NCI-H1105 treated with DMSO at 0.1 percent for 48 hours (cell line): ENCODE data around the gene ALAD.
"Not testable (repeated sequence)": the region's sequence is repeated elsewhere in the genome, so short reads cannot be mapped to it uniquely, and the experiment has no call there.

Source experiments
- DNase-seq: peaks from one replicate; lab custom pipeline; 2025; lab: John Stamatoyannopoulos, UW

The ALAD gene

DNA sequence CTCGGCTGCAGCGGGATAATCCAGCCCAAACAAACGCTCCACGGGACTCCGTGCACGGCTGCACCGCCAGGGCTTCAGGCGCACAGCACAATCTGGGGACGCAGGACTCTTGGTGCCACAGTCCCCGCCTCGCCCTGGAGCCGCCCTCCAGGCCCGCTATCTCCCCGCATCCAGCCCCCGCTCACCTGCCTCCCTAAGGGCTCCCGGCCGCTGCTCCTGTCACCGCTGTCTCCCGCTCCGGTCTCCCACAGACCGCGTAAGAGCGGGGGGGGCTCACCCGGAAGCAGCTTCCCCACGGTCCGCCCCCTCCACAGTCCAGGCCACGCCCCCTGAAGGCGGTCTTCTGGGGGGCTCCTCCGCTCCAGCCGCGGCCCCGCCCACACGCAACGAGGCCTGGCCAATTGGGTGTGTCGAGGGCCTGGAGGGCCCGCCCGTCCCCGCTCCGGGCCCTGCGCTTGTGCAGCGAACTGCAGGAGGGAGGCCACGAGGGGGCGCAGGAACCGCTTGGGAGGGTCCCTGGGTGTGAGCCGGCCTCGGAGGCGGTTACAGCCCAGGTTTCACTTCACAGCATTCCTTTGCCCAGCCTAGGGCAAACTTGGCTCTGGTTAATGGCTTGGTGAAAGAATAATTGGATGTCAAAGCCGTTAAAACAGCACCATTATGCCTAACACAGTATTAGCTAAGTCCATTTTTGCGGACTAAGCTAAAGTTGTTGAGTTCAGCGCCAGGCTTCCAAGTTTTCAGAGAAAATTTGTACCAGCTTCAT, at the start of gene ALAD:
ALAD (minus strand) TSS at position 258 of the 766 bp plus-strand sequence. CDS start 7,725 bp downstream, outside the sequence.
- peak; percentile 97 for DNase-seq

GRCh38 chr9:113449376-113449775, 48.3 kb upstream of the ALAD start:
- no peak for DNase-seq

- DNase-seq: peak; percentile 51
Observed at GRCh38 chr9:113446323-113446740, 45.2 kb upstream of the ALAD start.

DNA sequence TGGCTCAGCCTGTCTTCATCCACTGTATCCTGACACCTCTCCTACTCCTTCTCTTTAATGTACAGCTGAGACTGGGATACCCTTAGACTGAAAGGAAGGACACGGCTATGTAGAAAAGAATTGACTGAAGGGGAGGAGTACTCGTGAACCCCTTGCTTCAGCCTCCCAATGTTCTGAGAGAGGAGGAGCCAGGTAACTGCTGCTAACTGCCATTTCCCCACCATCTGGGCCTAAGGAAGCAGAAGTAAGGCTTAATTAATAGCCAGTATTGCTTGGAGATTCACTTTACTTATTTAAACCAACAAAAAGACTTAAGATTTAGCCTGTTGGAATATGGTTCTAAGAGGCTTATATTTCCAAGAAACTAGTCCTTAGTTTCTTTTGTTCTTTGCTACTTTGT, 43.7 kb upstream of the ALAD start:
- no peak for DNase-seq

GRCh38 chr9:113437716-113438115, 36.6 kb upstream of the ALAD start:
- not testable (repeated sequence) for DNase-seq

- no peak for DNase-seq
Observed at GRCh38 chr9:113436728-113437515, 35.8 kb upstream of the ALAD start.

DNA sequence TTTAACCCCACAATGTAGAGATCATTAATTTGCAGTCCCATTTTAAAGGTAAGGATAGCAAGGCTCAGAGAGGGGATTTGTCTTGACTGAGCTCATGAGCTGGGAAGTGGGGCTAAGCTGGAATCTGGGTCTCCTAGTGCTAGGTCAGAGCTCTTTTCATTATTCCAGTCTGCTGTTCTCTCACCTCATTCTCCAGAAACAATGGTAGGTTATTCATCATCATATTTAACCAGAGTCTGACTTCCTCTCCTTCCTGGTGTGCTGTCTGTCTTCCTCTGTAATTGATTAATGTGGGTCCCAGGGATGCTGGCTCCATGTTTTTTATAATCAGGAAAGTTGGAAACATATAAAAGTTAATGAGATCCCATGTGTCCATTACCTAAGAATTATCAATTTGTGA, 30.1 kb upstream of the ALAD start:
- DNase-seq: no peak

DNA sequence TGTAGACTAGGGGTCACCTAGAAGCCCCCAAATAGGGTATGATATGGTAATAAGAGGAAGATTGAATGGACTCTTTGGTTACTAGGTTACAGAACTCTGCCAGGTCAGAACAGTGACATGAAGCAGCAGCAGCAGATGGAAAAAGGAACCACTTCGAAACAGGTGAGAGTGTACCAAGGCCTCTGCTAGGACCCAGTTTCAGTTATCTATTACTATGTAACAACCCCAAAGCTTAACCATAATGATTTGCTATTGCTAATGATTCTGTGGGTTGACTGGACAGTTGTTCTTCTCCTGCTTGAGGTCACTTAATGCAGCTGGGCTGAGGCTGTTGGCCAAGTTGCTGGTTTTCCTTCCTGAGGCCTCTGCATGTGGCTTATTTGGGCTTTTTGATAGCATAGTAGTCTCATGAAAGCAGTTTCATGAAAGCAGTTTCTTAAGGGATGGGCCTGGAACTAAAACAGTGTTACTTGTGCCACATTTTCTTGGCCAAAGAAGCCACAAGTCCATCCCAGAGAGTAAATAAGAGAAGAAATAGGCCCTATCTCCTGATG, 27.1 kb upstream of the ALAD start:
- no peak for DNase-seq

DNA sequence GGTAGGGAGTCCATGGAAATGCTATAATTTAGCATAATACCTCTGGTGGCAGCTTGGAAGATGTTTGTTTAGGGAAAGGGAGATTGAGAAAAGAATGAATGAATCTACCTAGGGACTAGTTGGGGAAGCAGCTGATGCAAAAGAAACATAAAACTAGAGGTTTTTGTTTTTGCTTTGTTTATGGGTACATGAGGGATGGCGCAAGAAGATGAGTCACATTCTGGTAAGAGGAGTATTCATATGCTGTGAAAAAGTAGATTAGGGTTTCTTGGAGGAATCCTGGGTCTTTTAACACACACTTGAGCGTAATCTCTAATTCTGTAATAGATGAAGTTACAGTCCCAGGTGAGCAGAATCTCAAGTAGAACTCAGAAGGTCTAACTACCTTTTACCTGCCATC, 26.5 kb upstream of the ALAD start:
- DNase-seq: no peak

DNA sequence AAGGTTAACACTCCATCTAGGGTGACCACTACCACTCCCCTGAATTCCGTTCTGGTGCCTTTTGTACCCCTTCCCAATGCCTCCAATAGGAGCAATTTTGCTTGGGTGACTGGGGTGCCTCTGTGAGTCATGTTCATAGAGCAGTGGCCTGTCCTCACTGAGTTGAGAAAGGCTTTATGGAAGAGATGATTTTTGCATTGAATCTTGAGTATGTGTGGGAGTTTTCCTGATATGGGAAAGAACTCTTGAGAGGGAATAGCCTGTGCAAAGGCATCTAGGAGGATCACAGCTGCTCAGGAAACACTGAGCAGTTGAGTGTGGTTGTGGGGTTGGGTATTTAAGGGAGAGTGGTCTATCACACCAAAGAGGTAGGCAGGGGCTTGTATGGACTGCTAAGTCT, 25.6 kb upstream of the ALAD start:
- DNase-seq: no peak

DNA sequence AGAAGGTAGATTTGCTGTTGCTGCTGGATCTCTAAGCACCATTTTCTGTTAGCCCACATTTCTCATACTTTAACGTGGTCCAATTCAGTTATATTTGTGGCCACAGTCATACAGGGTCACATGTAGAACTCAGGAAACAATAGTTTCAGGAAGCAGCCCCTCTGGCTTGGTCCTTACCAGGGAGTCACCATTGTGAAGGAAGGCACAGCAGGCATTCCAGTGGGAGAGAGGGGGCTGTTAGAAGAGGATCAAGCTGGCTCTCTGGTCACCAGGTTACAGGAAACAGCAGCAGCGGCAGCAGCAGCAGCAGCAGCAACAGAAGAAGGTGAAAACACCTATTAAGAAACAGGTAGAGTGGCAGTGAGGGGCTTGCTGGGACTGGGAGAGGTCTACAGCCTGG, 24.0 kb upstream of the ALAD start:
- DNase-seq: no peak

DNA sequence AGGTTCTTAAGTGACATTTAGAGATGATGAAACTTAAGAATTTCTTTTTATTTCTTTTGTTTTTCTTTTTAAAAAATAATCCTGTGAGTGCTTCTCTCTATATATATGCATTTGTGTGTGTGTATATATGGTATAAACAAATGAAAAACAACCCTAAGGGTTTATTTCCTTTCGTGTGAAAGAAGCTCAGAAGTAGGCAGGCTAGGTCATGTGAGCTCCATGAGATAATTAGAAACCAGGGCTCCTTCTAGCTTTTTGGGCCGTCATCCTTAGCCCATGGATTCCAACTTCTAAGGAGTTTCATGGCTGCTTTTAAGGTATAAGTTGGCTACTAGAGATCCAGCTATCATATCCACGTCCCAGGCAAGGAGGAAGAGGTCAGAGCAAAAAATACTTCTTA, 20.6 kb upstream of the ALAD start:
- DNase-seq: no peak

GRCh38 chr9:113417370-113417769, 16.3 kb upstream of the ALAD start:
- DNase-seq: no peak

GRCh38 chr9:113416149-113416721, 15.2 kb upstream of the ALAD start:
- no peak for DNase-seq

DNA sequence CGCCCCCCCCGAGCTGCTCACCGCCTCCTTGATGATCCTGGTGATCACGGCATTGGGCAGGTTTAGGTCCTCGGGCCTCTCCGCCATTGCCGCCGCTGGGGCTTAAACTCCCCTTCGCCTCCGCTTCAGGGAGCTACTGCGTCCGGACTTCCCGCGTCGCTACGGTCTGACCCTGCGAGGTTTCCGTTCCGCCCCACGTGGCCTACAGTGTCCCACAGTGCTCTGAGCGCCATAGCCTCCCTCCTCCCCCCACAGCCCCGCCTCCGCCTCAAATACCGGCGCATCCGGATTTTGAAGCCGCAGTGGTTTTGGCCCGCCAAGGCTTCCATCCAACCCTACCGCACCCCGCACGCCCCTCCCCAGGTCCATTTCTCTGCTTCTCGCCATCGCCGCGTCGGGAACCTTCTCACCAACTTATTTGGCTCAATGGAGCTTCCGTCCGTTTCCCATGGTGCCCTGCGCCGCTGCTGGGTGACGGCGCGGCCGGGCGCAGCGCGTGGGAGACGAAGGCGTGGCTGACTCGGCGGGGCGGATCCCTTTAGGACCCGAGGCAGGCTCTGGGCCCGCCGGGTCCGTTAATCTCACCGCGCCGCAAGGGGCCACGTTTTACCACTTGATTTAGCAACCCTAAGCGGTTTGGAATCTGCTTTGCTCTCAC, 9.3 kb upstream of the ALAD start, which contains the start of the genes C9orf43 and POLE3:
C9orf43 (plus strand) TSS at position 541 of the 658 bp plus-strand sequence. CDS start 2,747 bp downstream, outside the sequence.
POLE3 (minus strand) TSS at position 469 of the 658 bp plus-strand sequence; CDS start at position 87, 382 bp downstream.
- DNase-seq: peak; percentile 91

DNA sequence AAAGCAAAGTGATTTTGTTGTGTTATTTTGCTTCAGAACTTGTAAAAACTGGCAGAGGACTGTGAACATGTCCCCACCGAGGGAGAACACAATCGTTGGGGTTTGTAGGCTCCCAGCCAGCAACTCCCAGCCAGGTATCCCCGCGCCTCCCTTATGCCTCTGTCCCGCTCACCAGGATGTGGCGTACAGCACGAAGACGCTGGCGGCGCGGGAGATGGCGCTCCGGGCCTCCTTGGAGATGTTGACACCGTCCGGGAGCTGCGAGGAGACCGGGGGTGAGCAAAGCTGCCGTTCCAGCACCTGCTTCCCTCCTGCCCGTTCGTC, 8.8 kb upstream of the ALAD start:
- no peak for DNase-seq

- DNase-seq: no peak
Observed at GRCh38 chr9:113409481-113409880, 8.4 kb upstream of the ALAD start.

DNA sequence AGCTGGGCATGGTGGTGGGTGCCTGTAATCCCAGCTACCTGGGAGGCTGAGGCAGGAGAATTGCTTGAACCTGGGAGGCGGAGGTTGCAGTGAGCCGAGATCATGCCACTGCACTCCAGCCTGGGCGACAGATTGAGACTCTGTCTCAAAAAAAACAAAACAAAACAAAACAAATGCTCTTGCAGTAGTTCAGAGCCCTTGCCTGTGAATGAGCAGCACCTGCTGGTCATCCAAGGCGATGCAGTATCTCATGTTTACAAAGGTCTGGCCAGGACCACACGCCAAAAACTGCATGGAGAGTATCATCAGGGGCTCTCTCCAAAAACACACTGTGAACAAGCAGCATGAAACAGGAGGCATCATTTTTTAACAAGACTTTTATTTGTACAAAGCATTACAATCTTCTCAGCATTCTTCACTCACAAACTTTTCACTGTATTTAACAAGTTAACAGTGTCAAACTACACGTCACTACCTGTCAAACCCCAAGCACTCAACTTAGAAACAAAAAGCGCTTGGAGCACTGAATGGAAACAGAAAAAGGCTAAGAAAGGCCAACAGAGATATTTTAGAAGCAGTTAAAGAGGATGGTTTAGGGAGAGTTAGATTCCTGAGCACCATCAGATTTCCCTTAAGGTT, 5.9 kb upstream of the ALAD start:
- DNase-seq: peak; percentile 46

DNA sequence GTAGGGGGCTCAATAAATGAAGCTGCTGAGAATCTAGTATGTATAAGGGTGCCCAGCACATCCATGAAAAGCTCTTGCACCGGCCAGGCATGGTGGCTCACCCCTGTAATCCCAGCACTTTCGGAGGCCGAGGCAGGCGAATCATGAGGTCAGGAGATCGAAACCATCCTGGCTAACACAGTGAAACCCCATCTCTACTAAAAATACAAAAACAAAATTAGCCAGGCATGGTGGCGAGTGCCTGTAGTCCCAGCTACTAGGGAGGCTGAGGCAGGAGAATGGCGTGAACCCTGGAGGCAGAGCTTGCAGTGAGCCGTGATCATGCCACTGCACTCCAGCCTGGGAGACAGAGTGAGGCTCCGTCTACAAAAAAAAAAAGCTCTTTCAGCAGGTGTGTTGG, 5.3 kb upstream of the ALAD start:
- DNase-seq: not testable (repeated sequence)

DNA sequence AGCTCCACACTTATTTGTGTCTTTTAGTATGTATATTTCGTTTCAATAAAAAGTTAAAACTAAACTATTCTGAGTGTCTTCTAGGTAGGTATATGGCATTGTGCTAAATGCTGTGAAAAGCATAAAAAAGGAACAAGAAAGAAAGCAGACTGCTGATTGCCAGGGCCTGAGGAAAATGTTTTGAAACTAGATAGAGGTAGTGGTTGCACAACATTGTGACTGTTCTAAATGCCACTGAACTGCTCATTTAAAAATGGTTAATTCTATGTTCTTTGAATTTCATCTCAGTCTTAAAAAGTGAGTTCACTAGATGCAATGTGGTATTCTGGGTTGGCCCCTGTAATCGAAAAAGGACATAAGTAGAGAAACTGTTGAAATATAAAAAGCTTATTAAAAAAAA, 2.6 kb upstream of the ALAD start:
- no peak for DNase-seq

- no peak for DNase-seq
Observed at GRCh38 chr9:113399646-113400200, 1.4 kb downstream of the ALAD start.
